ENCODE results near the gene GPD1L. TPM values are rescaled to one million over a fixed set of nuclear protein-coding genes. Genes with fewer than 3 reads are reported as not detected.

GPD1L gene
- total RNA-seq, 1 donor from 2014 or later = 11.2 TPM

DNA sequence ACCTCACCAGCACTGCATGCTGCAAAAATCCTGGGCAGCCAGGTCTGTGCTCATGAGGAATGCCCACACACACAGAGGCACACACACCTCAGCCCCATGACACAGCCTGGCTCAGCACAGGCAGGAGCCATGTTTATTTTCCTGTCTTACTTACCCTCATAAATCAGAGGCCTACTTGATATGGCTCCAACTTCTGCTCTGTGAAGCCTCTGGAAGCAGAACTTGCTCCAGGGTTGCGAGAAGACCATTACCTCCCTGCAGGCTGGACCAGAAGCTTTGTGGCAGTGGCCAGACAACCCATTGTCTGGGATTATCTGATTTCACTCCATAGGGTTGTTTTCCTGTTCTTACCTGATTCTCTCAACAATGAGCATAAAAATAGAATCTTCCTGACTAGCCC lies 88.2 kb downstream of the GPD1L start:
- no peaks in the 10 kb centered on the region for H4K20me1 ChIP-seq (ENCODE audit: insufficient read depth, low read length)
- no peak overlapping the region for H3K4me3 ChIP-seq (ENCODE audit: insufficient read depth, low read depth, low read length)
- Mint-ChIP-seq H3K27ac (ENCODE audit: unreplicated experiment) (no peak overlapping the region), H3K36me3 (ENCODE audit: low read depth, unreplicated experiment) (peaks cover 2% of the 10 kb centered on the region), H3K27me3 (ENCODE audit: low read depth, unreplicated experiment) (peaks cover 25% of the 10 kb centered on the region), H3K9me3 (ENCODE audit: unreplicated experiment) (peaks cover 3% of the 10 kb centered on the region), H3K4me1 (ENCODE audit: low read depth, unreplicated experiment) (no peaks in the 10 kb centered on the region), H3K4me3 (ENCODE audit: unreplicated experiment) (no peak overlapping the region)
- DNase-seq (ENCODE audit: low read depth) (no peak), FAIRE-seq (no peak)
- H3K27me3 ChIP-seq (ENCODE audit: insufficient read depth, low read length) = no peaks in the 10 kb centered on the region
- H3K79me2 ChIP-seq (ENCODE audit: insufficient read depth, low read length) = no peaks in the 10 kb centered on the region
- H3K4me1 ChIP-seq (ENCODE audit: insufficient read depth, low read length) = no peaks in the 10 kb centered on the region
- no peaks in the 10 kb centered on the region for H3K36me3 ChIP-seq (ENCODE audit: insufficient read depth, low read length)
- H3K9me3 ChIP-seq (ENCODE audit: insufficient read depth, low read depth, low read length) = peaks cover 5% of the 10 kb centered on the region
- no peak overlapping the region for H3K27ac ChIP-seq (ENCODE audit: low read depth, low read length)
- no peak for TF ChIP-seq EZH2 (IDR thresholded peaks at IDR 0.05; ENCODE audit: insufficient read depth, low read length)
- TF ChIP-seq, protein P1, sequence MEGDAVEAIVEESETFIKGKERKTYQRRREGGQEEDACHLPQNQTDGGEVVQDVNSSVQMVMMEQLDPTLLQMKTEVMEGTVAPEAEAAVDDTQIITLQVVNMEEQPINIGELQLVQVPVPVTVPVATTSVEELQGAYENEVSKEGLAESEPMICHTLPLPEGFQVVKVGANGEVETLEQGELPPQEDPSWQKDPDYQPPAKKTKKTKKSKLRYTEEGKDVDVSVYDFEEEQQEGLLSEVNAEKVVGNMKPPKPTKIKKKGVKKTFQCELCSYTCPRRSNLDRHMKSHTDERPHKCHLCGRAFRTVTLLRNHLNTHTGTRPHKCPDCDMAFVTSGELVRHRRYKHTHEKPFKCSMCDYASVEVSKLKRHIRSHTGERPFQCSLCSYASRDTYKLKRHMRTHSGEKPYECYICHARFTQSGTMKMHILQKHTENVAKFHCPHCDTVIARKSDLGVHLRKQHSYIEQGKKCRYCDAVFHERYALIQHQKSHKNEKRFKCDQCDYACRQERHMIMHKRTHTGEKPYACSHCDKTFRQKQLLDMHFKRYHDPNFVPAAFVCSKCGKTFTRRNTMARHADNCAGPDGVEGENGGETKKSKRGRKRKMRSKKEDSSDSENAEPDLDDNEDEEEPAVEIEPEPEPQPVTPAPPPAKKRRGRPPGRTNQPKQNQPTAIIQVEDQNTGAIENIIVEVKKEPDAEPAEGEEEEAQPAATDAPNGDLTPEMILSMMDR (IDR thresholded peaks at IDR 0.05; ENCODE audit: insufficient read depth, low read depth, low read length) = no peak
- no peak overlapping the region for H3K4me2 ChIP-seq (ENCODE audit: low read length)
- H3K9ac ChIP-seq (ENCODE audit: low read length) = no peak overlapping the region
- H2AFZ ChIP-seq (ENCODE audit: low read depth, low read length) = no peak overlapping the region

DNA sequence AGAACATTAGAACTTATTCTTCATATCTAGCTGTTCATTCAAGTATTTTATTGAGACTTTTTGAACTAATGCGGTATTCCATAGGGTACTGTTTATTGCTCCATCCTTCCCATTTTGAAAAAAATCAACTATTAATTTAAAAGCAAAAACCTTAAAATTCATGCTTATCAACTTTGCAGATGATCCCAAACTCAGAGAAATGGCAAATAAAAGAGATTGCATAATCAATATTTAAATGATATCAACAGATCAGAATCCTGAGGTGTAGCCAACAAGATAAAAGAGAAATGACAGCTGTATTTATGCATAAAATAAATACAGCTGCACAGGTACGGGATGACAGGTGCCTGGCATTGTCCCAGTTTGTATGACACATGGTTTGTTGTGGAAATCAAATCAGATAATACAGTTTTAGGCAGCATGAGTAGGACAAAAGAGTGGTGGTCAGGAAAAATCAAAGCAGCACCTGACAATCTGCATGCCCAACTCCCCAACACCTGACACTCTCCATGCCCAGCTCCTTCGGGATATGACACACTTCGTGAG lies 89.6 kb downstream of the GPD1L start:
- Histone ChIP-seq H3K4me3 (ENCODE audit: insufficient read depth, low read depth, low read length) (no peak overlapping the region), H3K4me2 (ENCODE audit: low read length) (no peak overlapping the region), H3K27me3 (ENCODE audit: insufficient read depth, low read length) (no peaks in the 10 kb centered on the region), H3K27ac (ENCODE audit: low read depth, low read length) (no peak overlapping the region), H3K9me3 (ENCODE audit: insufficient read depth, low read depth, low read length) (no peaks in the 10 kb centered on the region), H3K4me1 (ENCODE audit: insufficient read depth, low read length) (no peaks in the 10 kb centered on the region), H3K9ac (ENCODE audit: low read length) (no peak overlapping the region), H3K79me2 (ENCODE audit: insufficient read depth, low read length) (no peaks in the 10 kb centered on the region), H2AFZ (ENCODE audit: low read depth, low read length) (no peak overlapping the region), H3K36me3 (ENCODE audit: insufficient read depth, low read length) (no peaks in the 10 kb centered on the region), H4K20me1 (ENCODE audit: insufficient read depth, low read length) (no peaks in the 10 kb centered on the region)
- H3K27ac Mint-ChIP-seq (ENCODE audit: unreplicated experiment) = no peak overlapping the region
- H3K4me3 Mint-ChIP-seq (ENCODE audit: unreplicated experiment) = no peak overlapping the region
- no peak for DNase-seq (ENCODE audit: low read depth)
- no peak for FAIRE-seq
- H3K4me1 Mint-ChIP-seq (ENCODE audit: low read depth, unreplicated experiment) = no peaks in the 10 kb centered on the region
- peaks cover 27% of the 10 kb centered on the region for H3K27me3 Mint-ChIP-seq (ENCODE audit: low read depth, unreplicated experiment)
- H3K36me3 Mint-ChIP-seq (ENCODE audit: low read depth, unreplicated experiment) = peaks cover 2% of the 10 kb centered on the region
- TF ChIP-seq, protein P1 (IDR thresholded peaks at IDR 0.05; ENCODE audit: insufficient read depth, low read depth, low read length) = no peak
- no peak for TF ChIP-seq EZH2 (IDR thresholded peaks at IDR 0.05; ENCODE audit: insufficient read depth, low read length)
- H3K9me3 Mint-ChIP-seq (ENCODE audit: unreplicated experiment) = peaks cover 3% of the 10 kb centered on the region

DNA sequence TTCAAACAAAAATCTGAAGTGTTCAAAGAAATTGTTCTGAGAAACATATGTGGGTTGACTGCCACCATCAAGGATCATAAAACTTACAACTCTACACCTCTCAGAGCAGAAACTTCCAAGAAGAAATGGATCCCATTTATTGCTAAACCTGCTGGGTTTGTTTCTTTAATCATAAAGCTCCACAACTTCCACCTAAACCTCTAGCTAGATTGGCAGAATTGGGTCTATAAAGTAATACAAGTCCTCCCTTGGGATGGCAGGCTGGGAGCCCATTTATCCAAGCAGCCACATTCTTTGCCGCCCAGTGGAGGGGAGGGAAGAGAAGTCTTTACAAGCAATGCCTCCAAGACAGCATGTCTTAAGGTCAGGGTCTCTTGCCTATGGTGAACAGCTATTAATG lies 91.6 kb downstream of the GPD1L start:
- Histone ChIP-seq H3K9me3 (ENCODE audit: insufficient read depth, low read depth, low read length) (no peaks in the 10 kb centered on the region), H3K27ac (ENCODE audit: low read depth, low read length) (no peak overlapping the region), H3K4me1 (ENCODE audit: insufficient read depth, low read length) (no peaks in the 10 kb centered on the region), H4K20me1 (ENCODE audit: insufficient read depth, low read length) (no peaks in the 10 kb centered on the region), H3K9ac (ENCODE audit: low read length) (no peak overlapping the region), H3K4me3 (ENCODE audit: insufficient read depth, low read depth, low read length) (no peak overlapping the region), H3K4me2 (ENCODE audit: low read length) (no peak overlapping the region), H3K36me3 (ENCODE audit: insufficient read depth, low read length) (no peaks in the 10 kb centered on the region), H2AFZ (ENCODE audit: low read depth, low read length) (no peak overlapping the region), H3K27me3 (ENCODE audit: insufficient read depth, low read length) (no peaks in the 10 kb centered on the region), H3K79me2 (ENCODE audit: insufficient read depth, low read length) (no peaks in the 10 kb centered on the region)
- DNase-seq (ENCODE audit: low read depth) (no peak), FAIRE-seq (no peak)
- no peaks in the 10 kb centered on the region for H3K9me3 Mint-ChIP-seq (ENCODE audit: unreplicated experiment)
- peaks cover 2% of the 10 kb centered on the region for H3K36me3 Mint-ChIP-seq (ENCODE audit: low read depth, unreplicated experiment)
- no peak overlapping the region for H3K4me3 Mint-ChIP-seq (ENCODE audit: unreplicated experiment)
- H3K27ac Mint-ChIP-seq (ENCODE audit: unreplicated experiment) = no peak overlapping the region
- TF ChIP-seq EZH2 (IDR thresholded peaks at IDR 0.05; ENCODE audit: insufficient read depth, low read length) = no peak
- TF ChIP-seq, protein P1 (IDR thresholded peaks at IDR 0.05; ENCODE audit: insufficient read depth, low read depth, low read length) = no peak
- no peaks in the 10 kb centered on the region for H3K4me1 Mint-ChIP-seq (ENCODE audit: low read depth, unreplicated experiment)
- H3K27me3 Mint-ChIP-seq (ENCODE audit: low read depth, unreplicated experiment) = peaks cover 24% of the 10 kb centered on the region

All from astrocyte (in vitro differentiated cells and primary cell).